Astrocyte of the cerebellum (primary cell): ENCODE data around the gene DPYSL4.

Source experiments
- DNase-seq: peaks from one replicate; pipeline ENCODE4 v3.0.0-alpha.2; 2011; ENCODE audit warnings: low read depth
- H3K4me3 ChIP-seq: 2 replicates; pipeline ENCODE4 v1.5.1; 2011; ENCODE audit warnings: mild to moderate bottlenecking, low read depth, low read length, moderate library complexity
- CTCF ChIP-seq: IDR thresholded peaks from 2 replicates; pipeline ENCODE4 v1.5.1; 2012; ENCODE audit warnings: low read length, low read depth, moderate library complexity, mild to moderate bottlenecking; ENCODE audit errors: missing control alignments
- in situ Hi-C: cut with HindIII; loops from 2 replicates; pipeline ENCODE4 v1.10.0; 2017; ENCODE audit warnings: low sequenced_read_pairs

The DPYSL4 gene

GRCh38 chr10:132196178-132197113 lies 9.7 kb downstream of the DPYSL4 start:
- no peak overlapping the region for H3K4me3 ChIP-seq
- in situ Hi-C loops = no loop called here
- DNase-seq = no peak
- TF ChIP-seq CTCF = no peak

GRCh38 chr10:132197271-132198067 lies 10.7 kb downstream of the DPYSL4 start:
- DNase-seq = no peak
- no peak for TF ChIP-seq CTCF
- in situ Hi-C loops = no loop called here
- H3K4me3 ChIP-seq = no peak overlapping the region

- TF ChIP-seq CTCF = no peak
- in situ Hi-C loops = no loop called here
- no peak overlapping the region for H3K4me3 ChIP-seq
- DNase-seq = no peak
Observed at GRCh38 chr10:132198068-132198370, 11.3 kb downstream of the DPYSL4 start.

- in situ Hi-C loops = no loop called here
- no peak for DNase-seq
- no peak overlapping the region for H3K4me3 ChIP-seq
- no peak for TF ChIP-seq CTCF
Observed at GRCh38 chr10:132198381-132199181, 11.8 kb downstream of the DPYSL4 start.

GRCh38 chr10:132199268-132199853 lies 12.6 kb downstream of the DPYSL4 start:
- DNase-seq = no peak
- no peak for TF ChIP-seq CTCF
- no peak overlapping the region for H3K4me3 ChIP-seq
- in situ Hi-C loops = no loop called here

- no peak for DNase-seq
- H3K4me3 ChIP-seq = no peak overlapping the region
- in situ Hi-C loops = loop anchor here (10.0 kb wide), 1 partner anchor 145 kb away; no protein-coding TSS in a partner anchor
- no peak for TF ChIP-seq CTCF
Observed at GRCh38 chr10:132199854-132200311, 13.1 kb downstream of the DPYSL4 start.
